HEK293 (cell line): ENCODE results near the gene DOCK9.

Experiments
- CTCF ChIA-PET: fragments of 350-600 bp; formaldehyde crosslinking; extraction: SDS; loops from one replicate; lab custom pipeline; 2021; ENCODE audit warnings: antibody characterized with exemption; lab: Yijun Ruan, JAX
- POLR2A ChIA-PET: fragments of 300-600 bp; formaldehyde crosslinking; extraction: SDS; loops from one replicate; lab custom pipeline; 2020; ENCODE audit warnings: antibody characterized with exemption, inconsistent platforms; lab: Yijun Ruan, JAX
- H3K27ac ChIP-seq: fragments of 200-500 bp; sonication (Bioruptor generic); 2 replicates; pipeline ENCODE4 v1.5.1; 2014; ENCODE audit warnings: low read depth, low read length, control low read depth, inconsistent platforms; ENCODE audit errors: extremely low read depth
- H3K36me3 ChIP-seq, 2 experiments: fragments of 200-500 bp in 1 of 2; sonication (Bioruptor generic) in 1 of 2; 1 replicate in 1 of 2; 2 replicates in 1 of 2; pipeline ENCODE4 v1.5.1; 2014 to 2017; ENCODE audit warnings: inconsistent platforms in 2 of 2, low read length in 2 of 2; ENCODE audit not compliant: control insufficient read depth in 2 of 2, insufficient read depth in 1 of 2
- H3K4me1 ChIP-seq: fragments of 200-500 bp; sonication (Bioruptor generic); 2 replicates; pipeline ENCODE4 v1.5.1; 2014; ENCODE audit warnings: mild to moderate bottlenecking, low read length, inconsistent platforms; ENCODE audit not compliant: control insufficient read depth, insufficient read depth
- H3K4me3 ChIP-seq: 2 replicates; pipeline ENCODE4 v1.5.1; 2011; ENCODE audit warnings: low read depth, mild to moderate bottlenecking, control low read depth, low read length, moderate library complexity
- H3K9me3 ChIP-seq: fragments of 200-500 bp; sonication (Bioruptor generic); 2 replicates; pipeline ENCODE4 v1.5.1; 2014; ENCODE audit warnings: low read depth, low read length, inconsistent platforms; ENCODE audit not compliant: control insufficient read depth, insufficient read depth
- IKZF3 ChIP-seq: fragments of 450-650 bp; IDR thresholded peaks from 2 replicates; pipeline ENCODE4 v1.5.0; 2018; ENCODE audit warnings: missing biosample characterization, mild to moderate bottlenecking, missing genetic modification characterization, moderate library complexity
- OVOL3 ChIP-seq: fragments of 450-650 bp; formaldehyde crosslinking; IDR thresholded peaks from 2 replicates; pipeline ENCODE4 v1.5.1; 2016; ENCODE audit warnings: missing biosample characterization, missing genetic modification characterization
- PRDM10 ChIP-seq: fragments of 450-650 bp; formaldehyde crosslinking; IDR thresholded peaks from 2 replicates; pipeline ENCODE4 v1.5.1; 2016; ENCODE audit warnings: missing biosample characterization, missing genetic modification characterization
- REPIN1 ChIP-seq: fragments of 450-650 bp; formaldehyde crosslinking; IDR thresholded peaks from 2 replicates; pipeline ENCODE4 v1.5.1; 2017; ENCODE audit warnings: missing biosample characterization, missing genetic modification characterization, low read depth
- SALL2 ChIP-seq: fragments of 450-650 bp; formaldehyde crosslinking; IDR thresholded peaks from 2 replicates; pipeline ENCODE4 v1.5.0; 2017; ENCODE audit warnings: missing biosample characterization, mild to moderate bottlenecking, missing genetic modification characterization, borderline replicate concordance
- SCRT2 ChIP-seq: fragments of 450-650 bp; formaldehyde crosslinking; IDR thresholded peaks from 2 replicates; pipeline ENCODE4 v1.5.1; 2016; ENCODE audit warnings: missing biosample characterization, missing genetic modification characterization
- SP3 ChIP-seq: fragments of 450-650 bp; formaldehyde crosslinking; IDR thresholded peaks from 2 replicates; pipeline ENCODE4 v1.5.1; 2016; ENCODE audit warnings: missing biosample characterization, missing genetic modification characterization
- ZBTB17 ChIP-seq: fragments of 450-650 bp; formaldehyde crosslinking; IDR thresholded peaks from 2 replicates; pipeline ENCODE4 v1.5.1; 2016; ENCODE audit warnings: missing biosample characterization, missing genetic modification characterization
- ZBTB20 ChIP-seq: fragments of 450-650 bp; formaldehyde crosslinking; IDR thresholded peaks from 2 replicates; pipeline ENCODE4 v1.5.1; 2016; ENCODE audit warnings: missing biosample characterization, missing genetic modification characterization
- ZBTB8A ChIP-seq: fragments of 450-650 bp; formaldehyde crosslinking; IDR thresholded peaks from 2 replicates; pipeline ENCODE4 v1.5.1; 2016; ENCODE audit warnings: missing biosample characterization, missing genetic modification characterization
- ZIC2 ChIP-seq: fragments of 450-650 bp; formaldehyde crosslinking; IDR thresholded peaks from 2 replicates; pipeline ENCODE4 v1.5.1; 2016; ENCODE audit warnings: missing biosample characterization, missing genetic modification characterization
- ZNF10 ChIP-seq: fragments of 450-650 bp; formaldehyde crosslinking; IDR thresholded peaks from 2 replicates; pipeline ENCODE4 v1.5.1; 2017; ENCODE audit warnings: missing biosample characterization, missing genetic modification characterization
- ZNF16 ChIP-seq: fragments of 450-650 bp; formaldehyde crosslinking; IDR thresholded peaks from 2 replicates; pipeline ENCODE4 v1.5.1; 2016; ENCODE audit warnings: low read depth, missing biosample characterization, missing genetic modification characterization
- ZNF223 ChIP-seq: fragments of 450-650 bp; formaldehyde crosslinking; IDR thresholded peaks from 2 replicates; pipeline ENCODE4 v1.5.1; 2016; ENCODE audit warnings: missing biosample characterization, missing genetic modification characterization
- ZNF239 ChIP-seq: fragments of 450-650 bp; formaldehyde crosslinking; IDR thresholded peaks from 2 replicates; pipeline ENCODE4 v1.5.1; 2016; ENCODE audit warnings: missing biosample characterization, missing genetic modification characterization
- ZNF26 ChIP-seq: fragments of 450-650 bp; formaldehyde crosslinking; IDR thresholded peaks from 2 replicates; pipeline ENCODE4 v1.5.1; 2016; ENCODE audit warnings: missing biosample characterization, missing genetic modification characterization
- ZNF48 ChIP-seq: fragments of 450-650 bp; formaldehyde crosslinking; IDR thresholded peaks from 2 replicates; pipeline ENCODE4 v1.5.1; 2016; ENCODE audit warnings: missing biosample characterization, missing genetic modification characterization
- ZNF501 ChIP-seq: fragments of 450-650 bp; formaldehyde crosslinking; IDR thresholded peaks from 2 replicates; pipeline ENCODE4 v1.5.1; 2016; ENCODE audit warnings: missing biosample characterization, missing genetic modification characterization
- ZNF549 ChIP-seq: fragments of 450-650 bp; IDR thresholded peaks from 2 replicates; pipeline ENCODE4 v1.5.1; 2018; ENCODE audit warnings: missing biosample characterization, missing genetic modification characterization, mild to moderate bottlenecking, inconsistent platforms, moderate library complexity
- ZNF658 ChIP-seq: fragments of 450-650 bp; formaldehyde crosslinking; IDR thresholded peaks from 2 replicates; pipeline ENCODE4; 2016; ENCODE audit warnings: missing biosample characterization, missing genetic modification characterization
- ZNF670 ChIP-seq: fragments of 450-650 bp; formaldehyde crosslinking; IDR thresholded peaks from 2 replicates; pipeline ENCODE4 v1.5.1; 2016; ENCODE audit warnings: missing biosample characterization, missing genetic modification characterization, low read depth
- ZNF792 ChIP-seq: fragments of 450-650 bp; formaldehyde crosslinking; IDR thresholded peaks from 2 replicates; pipeline ENCODE4 v1.5.1; 2016; ENCODE audit warnings: missing biosample characterization, missing genetic modification characterization

The DOCK9 gene

GRCh38 chr13:98871727-98872126, 106.1 kb downstream of the DOCK9 start:
- no peak overlapping the region for H3K27ac ChIP-seq
- H3K4me3 ChIP-seq: no peak overlapping the region
- H3K9me3 ChIP-seq: no peaks in the 10 kb centered on the region
- POLR2A ChIA-PET: no interaction called here
- CTCF ChIA-PET: no interaction called here
- peaks cover 0 to 11% of the 10 kb centered on the region in 2 experiments; a peak in 2 of 3 replicates for H3K36me3 ChIP-seq
- TF ChIP-seq ZNF48 (tag by site-specific recombination) (no peak), ZNF26 (tag by site-specific recombination) (no peak), ZNF16 (tag by site-specific recombination) (no peak), ZNF223 (tag by site-specific recombination) (no peak), ZBTB17 (tag by site-specific recombination) (no peak), ZNF792 (tag by site-specific recombination) (no peak), IKZF3 (no peak), ZBTB8A (tag by site-specific recombination) (no peak), SP3 (tag by site-specific recombination) (no peak), ZNF10 (tag by site-specific recombination) (no peak)
- TF ChIP-seq, all 188 proteins: peak for 0
- no peaks in the 10 kb centered on the region for H3K4me1 ChIP-seq

DNA sequence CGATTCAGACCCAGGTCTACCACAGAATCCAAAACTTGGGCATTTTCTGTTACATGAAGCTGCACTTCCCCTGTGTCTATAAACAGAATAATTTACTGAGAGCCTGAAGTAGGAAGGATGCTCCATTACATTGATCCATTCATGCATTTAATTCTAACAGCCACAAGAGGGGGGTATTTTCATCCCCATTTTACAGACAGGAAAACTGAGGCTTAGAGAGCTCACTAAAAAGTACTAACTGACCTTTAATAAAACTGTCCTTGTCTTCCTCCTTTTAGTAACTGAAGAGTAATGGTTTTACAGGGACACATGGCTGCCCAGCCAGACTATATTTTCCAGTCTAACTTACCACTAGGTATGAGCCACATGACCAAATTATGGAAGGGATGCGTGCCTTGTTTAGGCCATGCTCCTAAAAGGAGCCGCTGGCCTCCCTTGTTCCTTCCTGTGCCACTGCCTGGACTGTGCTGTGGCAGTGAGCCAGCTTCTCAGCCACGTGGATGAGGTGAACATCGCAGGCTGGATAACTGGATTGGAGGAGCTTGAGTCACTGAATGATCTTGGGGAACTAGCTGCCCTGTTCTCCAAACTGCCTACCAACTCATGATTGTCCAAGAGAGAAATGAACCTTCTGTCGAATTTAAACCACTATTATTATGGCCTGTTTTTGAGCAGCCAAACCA, 108.3 kb downstream of the DOCK9 start:
- POLR2A ChIA-PET: no interaction called here
- peaks cover 0 to 16% of the 10 kb centered on the region in 2 experiments; a peak in 2 of 3 replicates for H3K36me3 ChIP-seq
- H3K4me3 ChIP-seq: no peak overlapping the region
- H3K27ac ChIP-seq: no peak overlapping the region
- TF ChIP-seq ZBTB17 (tag by site-specific recombination) (0 out of 2 replicates have a peak, but pooled peaks have one; percentile 15), ZNF658 (no peak)
- TF ChIP-seq, all 188 proteins: peak for 1
- CTCF ChIA-PET: interaction anchor here (0.6 to 1.7 kb wide), 5 partner anchors 14 to 180 kb away, joined by 3 to 5 read pairs (median 3); no protein-coding TSS in a partner anchor
- no peaks in the 10 kb centered on the region for H3K9me3 ChIP-seq
- no peaks in the 10 kb centered on the region for H3K4me1 ChIP-seq

DNA sequence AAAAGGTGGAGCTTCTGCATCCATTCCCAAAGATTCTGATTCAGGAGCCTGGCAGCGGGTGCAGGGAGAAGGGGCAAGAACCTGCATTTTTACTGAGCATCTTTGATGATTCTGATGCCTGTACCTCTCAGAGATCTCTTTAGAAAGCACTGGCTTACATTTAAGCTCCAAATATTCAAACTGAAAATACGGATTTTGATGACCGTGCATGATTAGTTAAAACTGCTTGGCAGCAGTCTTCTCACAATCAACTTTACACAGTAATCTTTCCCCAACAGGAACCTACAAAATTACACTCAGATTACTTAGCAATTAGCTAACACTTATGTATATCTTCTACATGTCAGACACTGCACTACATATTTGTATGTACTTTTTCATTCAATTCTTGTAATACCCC, 108.9 kb downstream of the DOCK9 start:
- ChIA-PET POLR2A (no interaction called here), CTCF (interaction anchor here (0.6 to 1.7 kb wide), 2 partner anchors 13 to 181 kb away, joined by 3 to 4 read pairs; no protein-coding TSS in a partner anchor)
- peaks cover 0 to 16% of the 10 kb centered on the region in 2 experiments; a peak in 2 of 3 replicates for H3K36me3 ChIP-seq
- H3K9me3 ChIP-seq: no peaks in the 10 kb centered on the region
- no peak overlapping the region for H3K4me3 ChIP-seq
- TF ChIP-seq ZBTB20 (tag by site-specific recombination) (no peak), ZNF26 (tag by site-specific recombination) (no peak)
- no peaks in the 10 kb centered on the region for H3K4me1 ChIP-seq
- no peak overlapping the region for H3K27ac ChIP-seq

DNA sequence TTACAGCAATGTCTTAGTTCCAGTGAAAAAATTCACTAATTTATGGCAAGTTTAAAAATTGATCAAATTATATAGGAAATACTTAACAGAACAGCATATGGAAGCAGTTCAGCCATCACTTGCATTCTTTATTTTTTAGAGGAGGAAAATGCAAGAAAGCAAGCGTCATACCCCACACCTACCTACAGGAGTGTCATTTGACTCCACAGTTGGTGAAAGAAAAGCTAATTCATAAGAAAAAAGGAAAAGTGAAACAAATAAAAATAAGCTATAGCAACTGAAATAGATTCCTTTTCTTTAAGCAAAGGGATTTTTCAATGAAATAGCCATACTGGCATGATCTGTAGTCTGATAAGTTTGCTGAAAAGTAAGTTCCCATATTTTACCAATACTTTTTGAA, 111.0 kb downstream of the DOCK9 start:
- Histone ChIP-seq H3K27ac (no peak overlapping the region), H3K9me3 (no peaks in the 10 kb centered on the region), H3K4me3 (no peak overlapping the region), H3K4me1 (no peaks in the 10 kb centered on the region), H3K36me3 (peaks cover 0 to 18% of the 10 kb centered on the region in 2 experiments; a peak in 2 of 3 replicates)
- ChIA-PET CTCF (no interaction called here), POLR2A (no interaction called here)
- TF ChIP-seq ZNF670 (tag by site-specific recombination) (no peak), ZNF501 (tag by site-specific recombination) (no peak), ZNF239 (tag by site-specific recombination) (no peak), SCRT2 (no peak), SALL2 (tag by site-specific recombination) (no peak), PRDM10 (tag by site-specific recombination) (no peak), OVOL3 (tag by site-specific recombination) (no peak), ZIC2 (tag by site-specific recombination) (no peak), ZNF549 (tag by site-specific recombination) (no peak), REPIN1 (tag by site-specific recombination) (no peak)
